Measurements from ENCODE around the gene FGF21.

DNA sequence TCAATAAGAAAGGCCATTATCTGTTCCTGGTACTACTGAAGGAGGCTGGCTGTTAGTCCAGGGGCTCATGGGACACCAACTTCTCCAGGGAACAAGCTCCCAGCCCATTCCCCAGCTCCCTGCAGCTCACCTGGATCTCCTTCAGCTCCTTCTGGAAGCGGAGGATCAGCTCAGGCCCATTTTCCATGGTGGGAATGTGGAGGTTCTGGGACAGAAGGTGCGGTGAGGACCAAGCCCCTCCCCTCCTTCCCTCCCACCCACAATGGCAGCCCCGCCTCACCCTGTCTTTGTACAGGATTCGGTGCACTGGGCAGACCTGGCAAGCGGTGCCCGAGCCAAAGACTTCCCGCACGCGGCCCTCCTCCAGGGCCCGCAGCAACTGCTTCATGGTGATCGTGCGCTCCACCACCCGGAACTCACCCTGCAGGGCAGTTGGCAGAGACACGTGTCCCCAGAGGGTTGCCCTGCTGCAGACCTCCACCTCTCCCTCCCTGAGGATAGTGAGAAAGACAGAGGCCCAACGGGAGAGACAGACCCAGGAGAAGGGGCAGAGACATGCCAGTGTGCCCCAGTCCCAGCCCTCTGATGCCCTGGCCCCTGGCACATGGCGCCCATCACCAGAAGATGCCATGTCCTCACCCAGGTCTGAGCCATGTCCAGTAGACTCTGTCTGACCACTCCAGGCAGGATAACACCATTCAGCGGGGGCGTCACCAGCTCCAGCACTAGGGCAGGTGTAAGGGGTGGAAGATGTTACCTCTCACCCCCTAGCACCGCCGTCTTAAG, 41.2 kb downstream of the FGF21 start:
- no peak for TF ChIP-seq POLR2A (IDR thresholded peaks at IDR 0.05; ENCODE audit: low read length)
- TF ChIP-seq GATA1 (IDR thresholded peaks at IDR 0.05; ENCODE audit: low read depth, low read length): no peak

All from erythroblast (primary cell).